NT2/D1 (cell line): ENCODE data around the gene MAPK10.
"Not testable (repeated sequence)": the region's sequence is repeated elsewhere in the genome, so short reads cannot be mapped to it uniquely, and the experiment has no call there.

Source experiments
- DNase-seq: peaks from one replicate; pipeline ENCODE4 v3.0.0-alpha.2; 2011; ENCODE audit warnings: low read depth, low spot score
- H3K27me3 ChIP-seq: 2 replicates; pipeline ENCODE4 v1.6.0; 2011; ENCODE audit warnings: mild to moderate bottlenecking; ENCODE audit not compliant: insufficient read length, insufficient read depth
- H3K36me3 ChIP-seq: 2 replicates; pipeline ENCODE4 v1.6.1; 2011; ENCODE audit warnings: mild to moderate bottlenecking, low read length, mixed read lengths; ENCODE audit not compliant: insufficient read depth, insufficient read length
- H3K4me1 ChIP-seq: 2 replicates; pipeline ENCODE4 v1.5.1; 2011; ENCODE audit not compliant: insufficient read depth, insufficient read length
- H3K4me3 ChIP-seq: 2 replicates; pipeline ENCODE4 v1.5.1; 2011; ENCODE audit warnings: low read depth; ENCODE audit not compliant: insufficient read length
- H3K9ac ChIP-seq: 2 replicates; pipeline ENCODE4 v1.6.0; 2011; ENCODE audit warnings: low read depth; ENCODE audit not compliant: insufficient read length
- H3K9me3 ChIP-seq: 2 replicates; pipeline ENCODE4 v1.5.1; 2011; ENCODE audit warnings: mild to moderate bottlenecking, low read length; ENCODE audit not compliant: insufficient read depth
- SUZ12 ChIP-seq: IDR thresholded peaks from 2 replicates; pipeline ENCODE4 v1.6.1; 2011; ENCODE audit not compliant: insufficient read length, insufficient read depth; ENCODE audit errors: extremely low read depth
- YY1 ChIP-seq: IDR thresholded peaks from 2 replicates; pipeline ENCODE4 v1.6.1; 2011; ENCODE audit not compliant: insufficient read length, insufficient read depth
- ZNF274 ChIP-seq: IDR thresholded peaks from 2 replicates; pipeline ENCODE4 v1.6.1; 2011; ENCODE audit warnings: mild to moderate bottlenecking, low read depth, low read length

Gene MAPK10

DNA sequence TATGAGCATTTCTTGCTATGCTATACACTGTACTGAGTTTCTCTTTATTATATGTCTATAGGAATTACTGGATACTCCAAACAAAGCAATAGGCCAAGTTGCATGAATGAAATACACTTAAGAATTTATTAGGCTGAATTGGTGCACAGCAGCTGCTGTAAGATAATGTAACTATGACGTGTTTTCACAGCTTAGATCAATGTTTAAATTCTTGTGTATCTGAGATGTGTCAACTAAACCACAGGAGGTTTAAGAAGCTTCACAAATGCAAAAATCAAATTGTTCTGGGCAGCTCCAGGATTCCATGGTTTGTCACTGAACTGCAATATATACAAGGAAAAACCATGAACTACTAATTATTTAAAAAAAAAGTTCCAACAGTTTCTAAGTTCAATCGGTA is 156.7 kb downstream of the MAPK10 start:
- Histone ChIP-seq H3K9ac (no peak overlapping the region), H3K4me3 (no peak overlapping the region), H3K4me1 (no peaks in the 10 kb centered on the region), H3K36me3 (no peaks in the 10 kb centered on the region), H3K9me3 (no peaks in the 10 kb centered on the region), H3K27me3 (no peaks in the 10 kb centered on the region)
- DNase-seq = no peak
- TF ChIP-seq SUZ12 (no peak), ZNF274 (no peak), YY1 (no peak)

- no peak for DNase-seq
- H3K4me1 ChIP-seq = no peaks in the 10 kb centered on the region
- no peak for TF ChIP-seq SUZ12
- no peak for TF ChIP-seq YY1
- no peak for TF ChIP-seq ZNF274
- H3K9me3 ChIP-seq = no peaks in the 10 kb centered on the region
- H3K36me3 ChIP-seq = no peaks in the 10 kb centered on the region
- H3K4me3 ChIP-seq = no peak overlapping the region
- H3K9ac ChIP-seq = no peak overlapping the region
- H3K27me3 ChIP-seq = no peaks in the 10 kb centered on the region
Observed at GRCh38 chr4:86185659-86186058, 174.2 kb downstream of the MAPK10 start.

GRCh38 chr4:86184901-86185285 is 175.0 kb downstream of the MAPK10 start:
- H3K36me3 ChIP-seq = no peaks in the 10 kb centered on the region
- H3K9ac ChIP-seq = no peak overlapping the region
- H3K9me3 ChIP-seq = no peaks in the 10 kb centered on the region
- no peak for DNase-seq
- no peaks in the 10 kb centered on the region for H3K4me1 ChIP-seq
- no peak for TF ChIP-seq YY1
- TF ChIP-seq ZNF274 = no peak
- no peak for TF ChIP-seq SUZ12
- no peak overlapping the region for H3K4me3 ChIP-seq
- H3K27me3 ChIP-seq = no peaks in the 10 kb centered on the region

- no peak overlapping the region for H3K4me3 ChIP-seq
- no peak for DNase-seq
- no peak for TF ChIP-seq YY1
- H3K27me3 ChIP-seq = no peaks in the 10 kb centered on the region
- no peaks in the 10 kb centered on the region for H3K4me1 ChIP-seq
- no peaks in the 10 kb centered on the region for H3K9me3 ChIP-seq
- H3K36me3 ChIP-seq = no peaks in the 10 kb centered on the region
- H3K9ac ChIP-seq = no peak overlapping the region
Observed at GRCh38 chr4:86184216-86184900, 175.5 kb downstream of the MAPK10 start.

DNA sequence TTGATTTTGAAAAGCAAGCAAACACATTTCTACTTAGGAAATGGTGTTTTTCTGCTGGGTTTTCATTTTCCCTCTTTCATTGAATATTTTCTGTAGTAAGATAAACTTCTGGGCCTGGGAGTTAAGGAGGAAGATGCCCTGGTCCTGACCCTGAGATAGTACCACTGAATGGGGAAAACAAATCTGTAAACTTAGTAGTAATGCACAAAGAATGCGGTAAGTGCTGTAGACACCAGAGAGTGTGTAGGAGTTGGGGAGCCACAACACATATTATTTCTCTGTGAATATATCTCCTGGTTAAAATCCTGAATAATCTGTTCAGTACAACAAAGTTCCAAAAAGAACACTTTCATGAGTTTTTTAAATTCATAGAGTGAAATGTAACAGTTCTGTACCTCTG is 178.3 kb downstream of the MAPK10 start:
- no peak overlapping the region for H3K4me3 ChIP-seq
- DNase-seq = no peak
- no peaks in the 10 kb centered on the region for H3K4me1 ChIP-seq
- H3K36me3 ChIP-seq = no peaks in the 10 kb centered on the region
- no peak overlapping the region for H3K9ac ChIP-seq
- no peaks in the 10 kb centered on the region for H3K9me3 ChIP-seq
- H3K27me3 ChIP-seq = no peaks in the 10 kb centered on the region
- TF ChIP-seq SUZ12 (no peak), ZNF274 (no peak), YY1 (no peak)

- H3K4me1 ChIP-seq = no peaks in the 10 kb centered on the region
- no peak overlapping the region for H3K4me3 ChIP-seq
- H3K9me3 ChIP-seq = no peaks in the 10 kb centered on the region
- TF ChIP-seq SUZ12 (no peak), ZNF274 (no peak), YY1 (no peak)
- H3K27me3 ChIP-seq = no peaks in the 10 kb centered on the region
- DNase-seq = no peak
- no peak overlapping the region for H3K9ac ChIP-seq
- no peaks in the 10 kb centered on the region for H3K36me3 ChIP-seq
Observed at GRCh38 chr4:86178211-86178610, 181.6 kb downstream of the MAPK10 start.

GRCh38 chr4:86174506-86174905 is 185.3 kb downstream of the MAPK10 start:
- Histone ChIP-seq H3K4me1 (no peaks in the 10 kb centered on the region), H3K36me3 (no peaks in the 10 kb centered on the region), H3K4me3 (no peak overlapping the region), H3K9me3 (no peaks in the 10 kb centered on the region), H3K27me3 (no peaks in the 10 kb centered on the region), H3K9ac (no peak overlapping the region)
- no peak for DNase-seq
- TF ChIP-seq SUZ12 (no peak), ZNF274 (no peak), YY1 (no peak)

DNA sequence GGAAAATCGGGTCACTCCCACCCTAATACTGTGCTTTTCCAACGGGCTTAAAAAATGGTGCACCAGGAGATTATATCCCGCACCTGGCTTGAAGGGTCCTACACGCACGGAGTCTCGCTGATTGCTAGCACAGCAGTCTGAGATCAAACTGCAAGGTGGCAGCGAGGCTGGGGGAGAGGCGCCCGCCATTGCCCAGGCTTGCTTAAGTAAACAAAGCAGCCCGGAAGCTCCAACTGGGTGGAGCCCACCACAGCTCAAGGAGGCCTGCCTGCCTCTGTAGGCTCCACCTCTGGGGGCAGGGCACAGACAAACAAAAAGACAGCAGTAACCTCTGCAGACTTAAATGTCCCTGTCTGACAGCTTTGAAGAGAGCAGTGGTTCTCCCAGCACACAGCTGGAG is 191.5 kb downstream of the MAPK10 start:
- not testable (repeated sequence) for H3K36me3 ChIP-seq, H3K4me3 ChIP-seq, H3K27me3 ChIP-seq, H3K9me3 ChIP-seq, H3K4me1 ChIP-seq, DNase-seq, H3K9ac ChIP-seq
